Gastroesophageal sphincter (tissue), 3 donors: Measurements from ENCODE around the gene TBX21.

Experiments
- EP300 ChIP-seq: sonication (generic); formaldehyde crosslinking; IDR thresholded peaks from one replicate; pipeline ENCODE4 v1.6.1; 2017; ENCODE audit warnings: antibody characterized with exemption, mild to moderate bottlenecking
- POLR2A ChIP-seq, 2 donors: fragments of 450-650 bp; IDR thresholded peaks; one replicate each; pipeline ENCODE4 v1.6.1; 2017; ENCODE audit warnings: antibody characterized with exemption in 2 of 2, mild to moderate bottlenecking in 2 of 2, moderate library complexity in 1 of 2
- POLR2AphosphoS5 ChIP-seq: sonication (generic); formaldehyde crosslinking; IDR thresholded peaks from one replicate; pipeline ENCODE4 v1.6.1; 2017; ENCODE audit warnings: antibody characterized with exemption
- TF ChIP-seq, protein P1 (sequence below), 4 experiments: fragments of 200-600 bp in 2 of 4; fragments of 450-650 bp in 2 of 4; sonication (generic) in 1 of 4; IDR thresholded peaks; one replicate each; pipeline ENCODE4 v1.5.1; 2017 to 2019; ENCODE audit warnings: antibody characterized with exemption in 4 of 4, mild to moderate bottlenecking in 2 of 4, moderate library complexity in 2 of 4

DNA sequence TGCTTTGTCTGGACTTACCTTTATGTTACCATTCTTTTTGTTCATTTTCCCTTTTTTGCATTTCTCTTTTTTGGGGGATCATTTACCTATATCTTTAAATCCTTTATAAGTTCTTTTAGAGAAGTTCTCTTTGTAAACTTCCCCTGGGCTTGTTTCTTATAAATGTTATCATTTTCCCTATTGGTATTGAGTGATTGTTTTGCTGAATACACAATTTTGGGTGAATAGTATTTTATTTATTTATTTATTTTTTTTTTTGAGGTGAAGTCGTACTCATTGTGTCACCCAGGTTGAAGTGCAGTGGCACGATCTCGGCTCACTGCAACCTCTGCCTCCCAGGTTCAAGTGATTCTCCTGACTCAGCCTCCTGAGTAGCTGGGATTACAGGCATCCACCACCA is 18.4 kb downstream of the TBX21 start:
- TF ChIP-seq, protein P1, sequence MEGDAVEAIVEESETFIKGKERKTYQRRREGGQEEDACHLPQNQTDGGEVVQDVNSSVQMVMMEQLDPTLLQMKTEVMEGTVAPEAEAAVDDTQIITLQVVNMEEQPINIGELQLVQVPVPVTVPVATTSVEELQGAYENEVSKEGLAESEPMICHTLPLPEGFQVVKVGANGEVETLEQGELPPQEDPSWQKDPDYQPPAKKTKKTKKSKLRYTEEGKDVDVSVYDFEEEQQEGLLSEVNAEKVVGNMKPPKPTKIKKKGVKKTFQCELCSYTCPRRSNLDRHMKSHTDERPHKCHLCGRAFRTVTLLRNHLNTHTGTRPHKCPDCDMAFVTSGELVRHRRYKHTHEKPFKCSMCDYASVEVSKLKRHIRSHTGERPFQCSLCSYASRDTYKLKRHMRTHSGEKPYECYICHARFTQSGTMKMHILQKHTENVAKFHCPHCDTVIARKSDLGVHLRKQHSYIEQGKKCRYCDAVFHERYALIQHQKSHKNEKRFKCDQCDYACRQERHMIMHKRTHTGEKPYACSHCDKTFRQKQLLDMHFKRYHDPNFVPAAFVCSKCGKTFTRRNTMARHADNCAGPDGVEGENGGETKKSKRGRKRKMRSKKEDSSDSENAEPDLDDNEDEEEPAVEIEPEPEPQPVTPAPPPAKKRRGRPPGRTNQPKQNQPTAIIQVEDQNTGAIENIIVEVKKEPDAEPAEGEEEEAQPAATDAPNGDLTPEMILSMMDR (IDR thresholded peaks at IDR 0.05), result no peak
- TF ChIP-seq POLR2AphosphoS5 (no peak), POLR2A (IDR thresholded peaks at IDR 0.05) (no peak), EP300 (no peak)
